ENCODE results near the gene TTC36.

DNA sequence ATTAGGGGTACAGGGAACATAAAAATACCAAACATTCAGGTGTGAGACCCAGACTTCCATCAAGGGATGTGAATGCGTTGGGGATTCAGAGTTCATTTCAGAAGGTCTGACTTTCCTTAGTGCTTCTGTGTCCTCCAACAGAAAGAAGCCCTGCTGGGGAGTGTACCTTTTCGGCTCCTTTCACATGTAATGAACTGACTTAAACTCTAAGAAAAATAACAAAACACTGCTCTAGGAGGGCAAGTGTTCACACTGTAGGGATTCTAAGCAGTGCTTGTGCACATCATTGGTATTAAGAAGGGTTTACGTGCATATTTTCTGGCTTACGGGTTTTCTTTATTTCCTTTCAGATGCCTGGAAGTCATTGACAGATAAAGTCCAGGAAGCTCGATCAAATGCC lies 15.7 kb upstream of the TTC36 start:
- TF ChIP-seq, protein P1, sequence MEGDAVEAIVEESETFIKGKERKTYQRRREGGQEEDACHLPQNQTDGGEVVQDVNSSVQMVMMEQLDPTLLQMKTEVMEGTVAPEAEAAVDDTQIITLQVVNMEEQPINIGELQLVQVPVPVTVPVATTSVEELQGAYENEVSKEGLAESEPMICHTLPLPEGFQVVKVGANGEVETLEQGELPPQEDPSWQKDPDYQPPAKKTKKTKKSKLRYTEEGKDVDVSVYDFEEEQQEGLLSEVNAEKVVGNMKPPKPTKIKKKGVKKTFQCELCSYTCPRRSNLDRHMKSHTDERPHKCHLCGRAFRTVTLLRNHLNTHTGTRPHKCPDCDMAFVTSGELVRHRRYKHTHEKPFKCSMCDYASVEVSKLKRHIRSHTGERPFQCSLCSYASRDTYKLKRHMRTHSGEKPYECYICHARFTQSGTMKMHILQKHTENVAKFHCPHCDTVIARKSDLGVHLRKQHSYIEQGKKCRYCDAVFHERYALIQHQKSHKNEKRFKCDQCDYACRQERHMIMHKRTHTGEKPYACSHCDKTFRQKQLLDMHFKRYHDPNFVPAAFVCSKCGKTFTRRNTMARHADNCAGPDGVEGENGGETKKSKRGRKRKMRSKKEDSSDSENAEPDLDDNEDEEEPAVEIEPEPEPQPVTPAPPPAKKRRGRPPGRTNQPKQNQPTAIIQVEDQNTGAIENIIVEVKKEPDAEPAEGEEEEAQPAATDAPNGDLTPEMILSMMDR (IDR thresholded peaks at IDR 0.05; ENCODE audit: low read depth, low read length, poor library complexity, severe bottlenecking) = no peak
- TF ChIP-seq EZH2phosphoT487 (IDR thresholded peaks at IDR 0.05; ENCODE audit: borderline replicate concordance, low read length) = no peak

Measured in DOHH2 (cell line).